Vagina (tissue), 2 donors: Measurements from ENCODE around the gene SYNPR.

Source experiments
- POLR2A ChIP-seq, 2 donors: fragments of 450-650 bp; IDR thresholded peaks; one replicate each; pipeline ENCODE4 v1.6.1; 2017; ENCODE audit warnings: antibody characterized with exemption in 2 of 2, mild to moderate bottlenecking in 2 of 2, moderate library complexity in 2 of 2
- POLR2AphosphoS5 ChIP-seq, 2 donors: sonication (generic); formaldehyde crosslinking; IDR thresholded peaks; one replicate each; pipeline ENCODE4 v1.9.0; 2017; ENCODE audit warnings: antibody characterized with exemption in 2 of 2, mild to moderate bottlenecking in 2 of 2, low read depth in 1 of 2; ENCODE audit not compliant: insufficient read depth in 1 of 2
- TF ChIP-seq, protein P1 (sequence below), 3 experiments: fragments of 450-650 bp in 2 of 3; fragments of 200-600 bp in 1 of 3; sonication (generic) in 1 of 3; IDR thresholded peaks; one replicate each; pipeline ENCODE4 v1.5.1; 2017 to 2019; ENCODE audit warnings: antibody characterized with exemption in 3 of 3, mild to moderate bottlenecking in 2 of 3, moderate library complexity in 2 of 3

DNA sequence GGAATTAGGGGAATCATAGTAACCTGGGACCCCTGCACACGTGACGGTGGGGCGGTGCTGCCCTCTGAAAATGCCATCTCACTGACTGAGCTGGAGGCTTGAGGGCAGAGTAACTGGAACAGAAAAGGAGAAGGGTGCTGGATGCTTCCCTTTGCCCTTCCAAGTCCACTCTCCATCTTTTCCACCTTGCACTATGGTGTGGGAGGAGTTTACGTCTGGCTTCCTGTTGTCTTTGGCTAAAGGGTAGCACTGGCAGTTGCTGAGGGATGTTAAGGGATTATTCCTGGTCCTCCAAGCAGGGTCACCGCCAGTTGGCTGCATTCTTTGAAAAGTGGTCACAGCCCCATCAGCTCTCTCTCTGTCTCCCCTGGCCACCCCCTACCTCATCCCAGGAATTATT lies 245.0 kb downstream of the SYNPR start:
- TF ChIP-seq POLR2A (IDR thresholded peaks at IDR 0.05) (no peak), POLR2AphosphoS5 (IDR thresholded peaks at IDR 0.05; ENCODE audit: insufficient read depth in 1 of 2, low read depth in 1 of 2) (no peak)
- TF ChIP-seq, protein P1, sequence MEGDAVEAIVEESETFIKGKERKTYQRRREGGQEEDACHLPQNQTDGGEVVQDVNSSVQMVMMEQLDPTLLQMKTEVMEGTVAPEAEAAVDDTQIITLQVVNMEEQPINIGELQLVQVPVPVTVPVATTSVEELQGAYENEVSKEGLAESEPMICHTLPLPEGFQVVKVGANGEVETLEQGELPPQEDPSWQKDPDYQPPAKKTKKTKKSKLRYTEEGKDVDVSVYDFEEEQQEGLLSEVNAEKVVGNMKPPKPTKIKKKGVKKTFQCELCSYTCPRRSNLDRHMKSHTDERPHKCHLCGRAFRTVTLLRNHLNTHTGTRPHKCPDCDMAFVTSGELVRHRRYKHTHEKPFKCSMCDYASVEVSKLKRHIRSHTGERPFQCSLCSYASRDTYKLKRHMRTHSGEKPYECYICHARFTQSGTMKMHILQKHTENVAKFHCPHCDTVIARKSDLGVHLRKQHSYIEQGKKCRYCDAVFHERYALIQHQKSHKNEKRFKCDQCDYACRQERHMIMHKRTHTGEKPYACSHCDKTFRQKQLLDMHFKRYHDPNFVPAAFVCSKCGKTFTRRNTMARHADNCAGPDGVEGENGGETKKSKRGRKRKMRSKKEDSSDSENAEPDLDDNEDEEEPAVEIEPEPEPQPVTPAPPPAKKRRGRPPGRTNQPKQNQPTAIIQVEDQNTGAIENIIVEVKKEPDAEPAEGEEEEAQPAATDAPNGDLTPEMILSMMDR (IDR thresholded peaks at IDR 0.05): no peak
